Psoas muscle (tissue), 8 donors: ENCODE measurements around the gene SPR. TPM values are rescaled to one million over a fixed set of nuclear protein-coding genes. Genes with fewer than 3 reads are reported as not detected.
A peak's percentile ranks its signal among the peaks of the same experiment; 100 is the strongest.

Source experiments
- ATAC-seq, 4 donors: fragments of 200-7000 bp; cut with Tn5 transposase; one replicate each; pipeline ENCODE4 v1.9.1; 2020; ENCODE audit warnings: moderate library complexity in 3 of 4, mild to moderate bottlenecking in 2 of 4
- DNase-seq, 2 donors: peaks; one replicate each; pipeline ENCODE4 v3.0.0-alpha.2; 2020
- H3K27ac ChIP-seq: fragments of 200-600 bp; one replicate; pipeline ENCODE4 v1.8.0; 2022
- H3K27me3 ChIP-seq, 3 donors: fragments of 200-600 bp in 1 of 3; one replicate each; pipeline versions ENCODE4 v1.6.1 to v1.8.0; 2013 to 2022; ENCODE audit warnings: low read length in 2 of 3, mild to moderate bottlenecking in 2 of 3, moderate library complexity in 1 of 3; ENCODE audit not compliant: insufficient read depth in 3 of 3
- H3K36me3 ChIP-seq, 2 donors: fragments of 200-600 bp in 1 of 2; one replicate each; pipeline versions ENCODE4 v1.6.1 to v1.8.0; 2013 to 2022; ENCODE audit warnings: low read depth in 1 of 2, mild to moderate bottlenecking in 1 of 2, moderate library complexity in 1 of 2; ENCODE audit not compliant: insufficient read depth in 1 of 2
- H3K4me1 ChIP-seq: fragments of 200-600 bp; one replicate; pipeline ENCODE4 v1.8.0; 2022
- H3K4me3 ChIP-seq: fragments of 200-600 bp; one replicate; pipeline ENCODE4 v1.8.0; 2022; ENCODE audit warnings: mild to moderate bottlenecking
- H3K9me3 ChIP-seq: fragments of 200-600 bp; one replicate; pipeline ENCODE4 v1.8.0; 2022
- CTCF ChIP-seq: fragments of 200-600 bp; IDR thresholded peaks from one replicate; pipeline ENCODE4 v1.8.0; 2022; ENCODE audit warnings: antibody characterized with exemption
- WGBS, 3 donors: extraction: QIAGEN DNeasy Blood & Tissue Kit; methylation state at CpG; one replicate each; pipeline versions ENCODE4 v1.1.6 to v1.1.7; 2013; 5-methylcytosine and 5-hydroxymethylcytosine counted together
- intact Hi-C, 2 donors: fragments of 100-400 bp; cut with DNase I; formaldehyde crosslinking; loops; one replicate each; pipeline versions ENCODE4 v1.11.0 to v1.14.2; 2022
- polyA plus RNA-seq, 3 donors: library from polyadenylated mRNA; stranded (reverse); fragments of 200-250 nt; gene quantifications; one replicate each; pipeline ENCODE4 v1.2.3, GENCODE V29; 2013
- total RNA-seq, 4 donors: library from RNA; stranded (reverse); fragmentation: NEBNext Ultra II Directional in 2 of 4; extraction: Animal tissue kit (Norgen Biotek cat#: 25700) in 2 of 4; gene quantifications; one replicate each; pipeline versions ENCODE4 v1.2.1 to v1.2.4, GENCODE V29; 2021 to 2023
- donor health status: healthy with polysubstance abuse.
- donor health status: DM: no; HTN: no; CAD: no; lungs with moderate emphysema.
- donor health status: Bipolar disorder and iron deficiency.
- donor health status: healthy.
- donor health status: DM: yes; HTN: yes; CAD: no.
- donor health status: DM: no; HTN: no; CAD: no.
- donor health status: DM: no; HTN: no; CAD: no.
- donor health status: DM: yes; HTN: yes; CAD: no.

Gene SPR
- total and polyA plus RNA-seq, 7 donors: 19.1 to 46.0 (median 32.8) TPM

GRCh38 chr2:72864500-72864899, 22.7 kb upstream of the SPR start:
- ATAC-seq: no peak
- no peak for TF ChIP-seq CTCF
- Histone ChIP-seq H3K27me3 (peaks cover 0 to 6% (median 0%) of the 10 kb centered on the region in 3 donors), H3K4me3 (no peak overlapping the region), H3K36me3 (no peaks in the 10 kb centered on the region), H3K27ac (no peak overlapping the region), H3K4me1 (no peaks in the 10 kb centered on the region), H3K9me3 (no peaks in the 10 kb centered on the region)
- WGBS, 3 donors: 46 to 67% (median 55%) methylated on average over 2 of the region's 2 CpGs
- intact Hi-C loops: no loop called here
- DNase-seq: no peak

- no peaks in the 10 kb centered on the region for H3K36me3 ChIP-seq
- DNase-seq (no peak), ATAC-seq (no peak)
- no peak for TF ChIP-seq CTCF
- 51 to 78% (median 58%) methylated on average over 1 of the region's 1 CpG for WGBS, 3 donors
- peaks cover 0 to 3% (median 2%) of the 10 kb centered on the region in 3 donors for H3K27me3 ChIP-seq
- H3K9me3 ChIP-seq: no peaks in the 10 kb centered on the region
- H3K4me1 ChIP-seq: no peaks in the 10 kb centered on the region
- no peak overlapping the region for H3K27ac ChIP-seq
- intact Hi-C loops: no loop called here
- no peak overlapping the region for H3K4me3 ChIP-seq
Measured at GRCh38 chr2:72871060-72871459, 16.1 kb upstream of the SPR start.

- no peaks in the 10 kb centered on the region for H3K4me1 ChIP-seq
- H3K27ac ChIP-seq: no peak overlapping the region
- intact Hi-C loops: no loop called here
- ATAC-seq (no peak), DNase-seq (no peak)
- H3K27me3 ChIP-seq: peaks cover 0 to 3% (median 2%) of the 10 kb centered on the region in 3 donors
- TF ChIP-seq CTCF: no peak
- H3K9me3 ChIP-seq: no peaks in the 10 kb centered on the region
- H3K4me3 ChIP-seq: no peak overlapping the region
- H3K36me3 ChIP-seq: no peaks in the 10 kb centered on the region
Measured at GRCh38 chr2:72871880-72872279, 15.3 kb upstream of the SPR start.

- no peak overlapping the region for H3K4me3 ChIP-seq
- ATAC-seq: no peak
- DNase-seq: peak in 1 of 2 donors; percentile 31
- 3 to 11% (median 6%) methylated on average over 4 of the region's 4 CpGs for WGBS, 3 donors
- H3K4me1 ChIP-seq: peaks cover 13% of the 10 kb centered on the region
- H3K9me3 ChIP-seq: no peaks in the 10 kb centered on the region
- no peaks in the 10 kb centered on the region for H3K36me3 ChIP-seq
- TF ChIP-seq CTCF: no peak
- intact Hi-C loops: no loop called here
- no peak overlapping the region for H3K27ac ChIP-seq
- H3K27me3 ChIP-seq: peaks cover 0 to 5% (median 3%) of the 10 kb centered on the region in 3 donors
Measured at GRCh38 chr2:72883356-72883962, 3.7 kb upstream of the SPR start.

GRCh38 chr2:72886505-72887031, 640 bp upstream of the SPR start:
- Histone ChIP-seq H3K4me3 (peak overlapping the region; percentile 77), H3K36me3 (peaks cover 0 to 10% of the 10 kb centered on the region in 2 donors), H3K9me3 (no peaks in the 10 kb centered on the region), H3K27ac (peak overlapping the region; percentile 86), H3K4me1 (peaks cover 22% of the 10 kb centered on the region), H3K27me3 (peaks cover 0 to 4% (median under 1%) of the 10 kb centered on the region in 3 donors)
- DNase-seq: no peak
- no peak for ATAC-seq
- intact Hi-C loops: no loop called here
- no peak for TF ChIP-seq CTCF
- 49 to 60% (median 52%) methylated on average over 7 of the region's 7 CpGs for WGBS, 3 donors
